ENCODE data around the gene CCT5.

CCT5 gene

GRCh38 chr5:10249948-10250805 is at the start of gene CCT5:
TSS of gene CCT5 (plus strand) at chr5:10250280. CDS start at chr5:10250341, 61 bp downstream.
- DNase-seq: peak; percentile 87

- DNase-seq: no peak
Measured at GRCh38 chr5:10201223-10201868, 48.7 kb upstream of the CCT5 start.

GRCh38 chr5:10202089-10202910 is 47.8 kb upstream of the CCT5 start:
- no peak for DNase-seq

GRCh38 chr5:10209004-10209403 is 41.1 kb upstream of the CCT5 start:
- DNase-seq: no peak

- no peak for DNase-seq
Measured at GRCh38 chr5:10213316-10213715, 36.8 kb upstream of the CCT5 start.

- no peak for DNase-seq
Measured at GRCh38 chr5:10214041-10214440, 36.0 kb upstream of the CCT5 start.

- no peak for DNase-seq
Measured at GRCh38 chr5:10215366-10215765, 34.7 kb upstream of the CCT5 start.

- DNase-seq: no peak
Measured at GRCh38 chr5:10216107-10216506, 34.0 kb upstream of the CCT5 start.

GRCh38 chr5:10218658-10219057 is 31.4 kb upstream of the CCT5 start:
- DNase-seq: no peak

GRCh38 chr5:10219068-10219467 is 31.0 kb upstream of the CCT5 start:
- no peak for DNase-seq

GRCh38 chr5:10220248-10220647 is 29.8 kb upstream of the CCT5 start:
- DNase-seq: no peak

GRCh38 chr5:10222326-10222725 is 27.8 kb upstream of the CCT5 start:
- no peak for DNase-seq

GRCh38 chr5:10227379-10227778 is 22.7 kb upstream of the CCT5 start:
- no peak for DNase-seq

GRCh38 chr5:10228288-10228687 is 21.8 kb upstream of the CCT5 start:
- DNase-seq: no peak

GRCh38 chr5:10229306-10230048 is 20.6 kb upstream of the CCT5 start:
- DNase-seq: no peak

- DNase-seq: no peak
Measured at GRCh38 chr5:10232386-10232785, 17.7 kb upstream of the CCT5 start.

GRCh38 chr5:10233011-10233410 is 17.1 kb upstream of the CCT5 start:
- no peak for DNase-seq

GRCh38 chr5:10233505-10233904 is 16.6 kb upstream of the CCT5 start:
- DNase-seq: no peak

- DNase-seq: no peak
Measured at GRCh38 chr5:10235350-10235749, 14.7 kb upstream of the CCT5 start.

GRCh38 chr5:10243660-10244240 is 6.3 kb upstream of the CCT5 start:
- DNase-seq: no peak

- DNase-seq: no peak
Measured at GRCh38 chr5:10244342-10244944, 5.6 kb upstream of the CCT5 start.

GRCh38 chr5:10246761-10247160 is 3.3 kb upstream of the CCT5 start:
- DNase-seq: no peak
